Muscle layer of duodenum (tissue), 2 donors: ENCODE data around the gene BAIAP2.

Source experiments
- H3K27ac ChIP-seq: one replicate; pipeline ENCODE4 v1.7.0; 2013; ENCODE audit warnings: mild to moderate bottlenecking, low read length
- H3K27me3 ChIP-seq: one replicate; pipeline ENCODE4 v1.7.0; 2013; ENCODE audit warnings: low read depth, mild to moderate bottlenecking, control low read depth, low read length
- H3K36me3 ChIP-seq, 2 donors: one replicate each; pipeline ENCODE4 v1.7.0; 2013; ENCODE audit warnings: low read length in 2 of 2, control low read depth in 1 of 2, mild to moderate bottlenecking in 1 of 2; ENCODE audit not compliant: insufficient read depth in 2 of 2, control insufficient read depth in 1 of 2
- H3K4me1 ChIP-seq, 2 donors: one replicate each; pipeline ENCODE4 v1.7.0; 2013; ENCODE audit warnings: low read length in 2 of 2, mild to moderate bottlenecking in 2 of 2, control low read depth in 1 of 2, moderate library complexity in 1 of 2; ENCODE audit not compliant: insufficient read depth in 2 of 2, control insufficient read depth in 1 of 2
- H3K4me3 ChIP-seq, 2 donors: one replicate each; pipeline ENCODE4 v1.7.0; 2013; ENCODE audit warnings: low read length in 2 of 2, low read depth in 1 of 2, mild to moderate bottlenecking in 1 of 2
- H3K9me3 ChIP-seq, 2 donors: one replicate each; pipeline ENCODE4 v1.7.0; 2013; ENCODE audit warnings: low read length in 2 of 2, control low read depth in 1 of 2, mild to moderate bottlenecking in 1 of 2; ENCODE audit not compliant: control insufficient read depth in 1 of 2
- donor health status: healthy.

The BAIAP2 gene

DNA sequence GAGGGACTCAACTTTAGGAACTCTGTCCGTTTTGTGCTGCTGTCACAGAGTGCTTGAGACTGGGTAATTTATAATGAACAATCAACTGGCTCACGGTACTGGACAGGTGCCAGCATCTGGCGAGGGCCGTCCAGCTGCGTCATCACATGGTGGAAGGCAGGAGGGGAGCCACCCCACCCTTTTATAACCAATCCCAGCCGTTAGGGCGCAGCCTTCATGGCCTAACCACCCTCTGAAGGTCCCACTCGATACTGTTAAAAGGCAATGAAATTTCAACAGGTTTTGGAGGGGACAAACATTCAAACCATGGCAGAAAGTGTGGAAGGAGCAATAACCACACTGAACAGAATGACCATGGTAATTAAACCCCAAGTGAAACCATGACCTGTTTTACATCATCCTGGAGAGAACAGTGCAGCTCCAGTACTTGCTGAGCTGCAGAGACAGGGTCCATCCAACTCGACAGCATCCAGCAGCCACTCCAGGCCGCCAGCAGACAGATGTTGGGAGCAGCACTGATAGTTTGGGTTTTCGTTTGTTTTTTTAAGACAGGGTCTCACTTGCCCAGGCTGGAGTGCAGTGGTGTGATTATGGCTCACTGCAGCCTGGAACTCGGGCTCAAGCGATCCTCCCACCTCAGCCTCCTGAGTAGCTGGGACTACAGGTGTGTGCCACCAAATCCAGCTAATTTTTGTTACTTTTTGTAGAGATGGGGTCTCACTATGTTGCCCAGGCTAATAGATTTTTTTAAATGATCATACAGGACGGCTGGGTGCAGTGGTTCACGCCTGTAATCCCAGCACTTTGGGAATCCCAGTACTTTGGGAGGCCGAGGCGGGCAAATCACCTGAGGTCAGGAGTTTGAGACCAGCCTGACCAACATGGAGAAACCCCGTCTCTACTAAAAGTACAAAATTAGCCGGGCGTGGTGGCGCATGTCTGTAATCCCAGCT, 32.3 kb upstream of the BAIAP2 start:
- Histone ChIP-seq H3K4me1 (peaks cover 4 to 23% of the 10 kb centered on the region in 2 donors), H3K9me3 (no peaks in the 10 kb centered on the region), H3K27me3 (peaks cover 11% of the 10 kb centered on the region), H3K4me3 (no peak overlapping the region), H3K27ac (no peak overlapping the region), H3K36me3 (peaks cover 11 to 27% of the 10 kb centered on the region in 2 donors)

DNA sequence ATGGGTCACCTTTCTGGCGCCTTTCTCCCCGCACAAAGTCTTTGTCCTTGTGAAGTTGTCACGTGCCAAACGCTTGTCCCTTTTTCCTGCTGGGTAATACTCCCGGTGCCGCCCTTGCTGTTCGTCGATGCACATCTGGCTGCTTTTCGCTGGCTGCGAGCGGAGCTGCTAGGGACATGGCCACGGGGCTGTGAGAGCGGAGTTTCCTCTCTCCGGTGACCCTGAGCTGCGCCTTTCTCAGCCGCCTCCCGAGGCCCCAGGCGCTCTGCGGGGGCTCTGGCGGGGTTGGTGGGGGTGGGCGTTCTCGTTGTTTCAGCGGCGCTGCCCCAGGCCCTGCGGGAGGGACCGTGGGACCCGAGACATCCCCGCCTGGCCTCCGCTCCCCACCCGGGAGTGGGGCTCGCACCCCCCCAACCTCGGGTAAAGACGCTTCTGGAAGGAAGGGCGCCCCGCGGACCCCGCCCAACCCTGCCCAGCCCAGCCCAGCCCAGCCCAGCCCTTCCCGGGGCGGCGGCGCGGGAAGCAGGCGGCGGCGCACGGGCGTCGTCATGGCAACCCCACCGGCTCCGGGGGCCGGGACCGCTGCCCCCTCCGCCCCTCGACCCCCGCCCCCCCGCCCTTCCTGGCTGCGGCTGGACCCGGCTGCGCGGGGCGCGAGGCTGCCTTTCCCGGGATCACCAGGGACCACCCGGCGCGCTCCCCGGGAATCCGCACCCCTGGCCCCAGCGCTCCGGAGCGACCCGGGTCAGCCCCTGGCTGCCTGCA, 31.1 kb upstream of the BAIAP2 start:
- Histone ChIP-seq H3K9me3 (no peaks in the 10 kb centered on the region), H3K36me3 (peaks cover 2 to 15% of the 10 kb centered on the region in 2 donors), H3K27me3 (peaks cover 11% of the 10 kb centered on the region), H3K27ac (no peak overlapping the region), H3K4me3 (peak overlapping the region in 1 of 2 donors; percentile 38), H3K4me1 (peaks cover 4 to 23% of the 10 kb centered on the region in 2 donors)

DNA sequence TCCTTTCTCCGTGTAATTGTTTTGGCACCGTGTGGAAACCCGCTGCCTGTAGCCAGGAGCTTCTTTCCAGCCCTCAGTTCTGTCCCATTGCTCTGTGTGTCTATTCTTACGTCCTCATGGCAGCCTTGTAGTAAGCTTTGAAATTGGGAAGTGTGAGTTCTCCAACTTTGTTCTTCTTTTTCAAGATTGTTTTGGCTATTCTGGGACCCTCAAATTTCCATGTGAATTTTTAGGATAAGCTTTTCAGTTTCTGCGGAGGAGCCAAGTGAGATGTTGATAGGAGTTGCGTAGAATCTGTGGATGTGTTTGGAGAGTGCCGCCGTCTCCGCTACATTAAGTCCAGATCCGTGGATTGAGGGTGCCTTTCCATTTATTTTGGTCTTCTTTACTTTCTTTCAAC, 28.1 kb upstream of the BAIAP2 start:
- no peaks in the 10 kb centered on the region for H3K36me3 ChIP-seq
- peaks cover 4 to 23% of the 10 kb centered on the region in 2 donors for H3K4me1 ChIP-seq
- peaks cover 11% of the 10 kb centered on the region for H3K27me3 ChIP-seq
- peaks cover 0 to 6% of the 10 kb centered on the region in 2 donors for H3K9me3 ChIP-seq
- H3K27ac ChIP-seq: no peak overlapping the region
- H3K4me3 ChIP-seq: no peak overlapping the region

DNA sequence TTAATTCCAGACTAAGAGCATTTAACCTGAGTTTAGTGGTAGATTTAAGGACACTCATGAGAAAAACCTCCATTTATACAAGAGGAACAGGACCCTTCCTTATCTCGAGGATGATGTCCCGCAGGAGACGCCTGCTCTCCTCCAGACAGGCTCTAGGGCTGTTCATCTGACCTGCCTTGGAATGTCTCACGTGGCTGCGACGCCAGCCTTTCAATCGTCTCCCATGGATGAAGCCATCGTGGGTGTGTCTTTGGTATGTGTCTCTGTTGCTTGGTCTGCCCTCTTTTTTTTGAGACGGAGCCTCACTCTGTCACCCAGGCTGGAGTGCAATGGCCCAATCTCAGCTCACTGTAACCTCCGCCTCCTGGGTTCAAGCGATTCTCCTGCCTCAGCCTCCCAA, 26.8 kb upstream of the BAIAP2 start:
- Histone ChIP-seq H3K27me3 (peaks cover 4% of the 10 kb centered on the region), H3K9me3 (peaks cover 0 to 6% of the 10 kb centered on the region in 2 donors), H3K27ac (no peak overlapping the region), H3K4me1 (peaks cover 0 to 13% of the 10 kb centered on the region in 2 donors), H3K36me3 (no peaks in the 10 kb centered on the region), H3K4me3 (no peak overlapping the region)

DNA sequence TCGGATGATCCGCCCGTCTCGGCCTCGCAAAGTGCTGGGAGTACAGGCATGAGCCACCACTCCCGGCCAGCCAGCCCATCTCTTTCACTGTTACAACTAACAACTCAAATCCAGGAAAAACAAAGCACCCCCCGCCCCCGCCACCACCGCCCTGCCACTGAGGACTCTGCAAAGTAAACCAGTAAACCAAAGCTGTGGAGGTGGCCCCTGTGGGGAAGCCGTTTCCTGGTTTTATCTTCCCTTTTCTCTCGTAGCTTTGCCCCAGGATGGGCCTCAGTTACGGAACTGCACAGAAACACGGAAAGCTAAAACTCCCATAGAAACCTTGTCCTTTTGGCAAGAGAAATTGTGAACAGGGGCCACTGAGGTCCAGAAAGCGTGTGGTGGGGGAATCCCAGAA, 25.8 kb upstream of the BAIAP2 start:
- H3K4me3 ChIP-seq: no peak overlapping the region
- H3K9me3 ChIP-seq: peaks cover 0 to 6% of the 10 kb centered on the region in 2 donors
- no peaks in the 10 kb centered on the region for H3K36me3 ChIP-seq
- no peak overlapping the region for H3K27ac ChIP-seq
- H3K27me3 ChIP-seq: peaks cover 4% of the 10 kb centered on the region
- peaks cover 0 to 7% of the 10 kb centered on the region in 2 donors for H3K4me1 ChIP-seq

DNA sequence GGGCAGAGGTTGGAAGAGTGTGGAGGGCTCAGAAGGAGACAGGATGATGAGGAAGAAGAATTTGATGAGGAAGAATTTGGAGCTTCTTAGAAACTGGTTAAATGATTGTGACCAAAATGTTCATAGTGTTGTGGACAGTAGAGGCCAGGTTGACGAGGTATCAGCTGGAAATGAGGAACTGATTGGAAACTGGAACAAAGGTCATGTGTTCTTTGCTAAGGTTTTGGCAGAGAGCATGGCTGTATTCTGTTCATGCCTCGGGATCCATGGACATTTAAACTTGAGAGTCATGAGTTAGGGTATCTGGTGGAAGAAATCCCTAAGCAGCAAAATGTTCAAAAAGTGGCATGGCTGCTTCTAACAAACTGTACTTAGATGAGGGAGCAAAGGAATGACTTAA, 24.0 kb upstream of the BAIAP2 start:
- peaks cover 0 to 6% of the 10 kb centered on the region in 2 donors for H3K9me3 ChIP-seq
- no peaks in the 10 kb centered on the region for H3K27me3 ChIP-seq
- no peaks in the 10 kb centered on the region for H3K4me1 ChIP-seq

DNA sequence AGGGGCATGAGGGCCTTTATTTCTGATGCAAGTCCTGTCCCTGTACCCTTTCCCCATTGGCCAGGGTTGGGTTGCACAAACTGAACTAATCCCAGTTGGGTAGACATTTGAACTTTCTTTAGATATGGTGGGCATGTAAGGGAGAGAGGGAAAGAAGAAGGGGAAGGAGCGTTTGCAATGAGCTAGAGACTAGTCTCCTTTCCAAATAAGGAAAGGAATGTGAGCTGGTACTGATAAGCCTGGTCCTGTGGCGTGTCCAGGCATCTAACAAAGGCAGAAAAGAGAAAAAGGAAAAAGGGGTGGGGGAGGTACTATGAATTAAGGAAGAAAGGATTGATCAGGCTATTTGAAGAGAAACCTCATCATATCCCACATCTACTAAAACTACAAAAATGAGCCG, 23.0 kb upstream of the BAIAP2 start:
- Histone ChIP-seq H3K27ac (no peak overlapping the region), H3K4me3 (no peak overlapping the region), H3K27me3 (no peaks in the 10 kb centered on the region), H3K36me3 (no peaks in the 10 kb centered on the region), H3K4me1 (no peaks in the 10 kb centered on the region), H3K9me3 (peaks cover 0 to 6% of the 10 kb centered on the region in 2 donors)

More for the DNA sequence above, 24.0 kb upstream of the BAIAP2 start:
- no peaks in the 10 kb centered on the region for H3K36me3 ChIP-seq
- H3K27ac ChIP-seq: no peak overlapping the region
- no peak overlapping the region for H3K4me3 ChIP-seq

DNA sequence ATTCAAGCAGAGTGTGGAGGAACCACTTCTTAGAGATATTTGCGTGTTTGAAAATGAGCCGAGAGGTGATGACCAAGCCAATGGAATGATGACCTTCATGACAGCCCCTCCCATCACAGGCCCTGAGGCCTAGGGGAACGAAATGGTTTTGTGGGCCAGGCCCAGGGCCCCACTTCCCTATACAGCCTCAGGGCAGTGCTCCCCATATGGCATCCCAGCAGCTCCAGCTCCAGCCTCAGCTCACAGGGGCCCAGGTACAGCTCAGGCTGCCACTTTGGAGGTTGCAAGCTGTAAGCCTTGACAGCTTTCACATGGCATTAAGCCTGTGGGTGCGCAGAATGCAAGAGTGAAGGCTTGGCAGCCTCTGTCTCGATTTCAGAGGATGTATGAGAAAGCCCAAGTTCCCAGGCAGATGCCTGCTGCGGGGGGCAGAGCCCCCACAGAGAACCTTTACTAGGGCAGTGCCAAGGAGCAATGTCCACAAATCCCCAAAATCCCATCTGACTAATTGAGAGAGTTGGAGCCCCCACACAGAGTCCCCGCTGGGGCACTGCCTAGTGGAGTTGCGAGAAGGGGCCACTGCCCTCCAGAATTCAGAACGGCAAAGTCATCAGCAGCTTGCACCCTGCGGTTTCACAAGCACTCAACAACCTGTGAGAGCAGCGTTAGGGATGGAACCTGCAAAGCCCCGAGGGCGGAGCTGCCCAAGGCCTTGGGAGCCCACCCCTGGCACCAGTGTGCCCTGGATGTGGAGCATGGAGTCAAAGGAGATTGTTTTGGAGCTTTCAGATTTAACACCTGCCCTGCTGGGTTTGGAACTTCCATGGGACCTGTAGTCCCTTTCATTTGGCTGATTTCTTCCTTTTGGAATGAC, 22.1 kb upstream of the BAIAP2 start:
- Histone ChIP-seq H3K36me3 (no peaks in the 10 kb centered on the region), H3K27me3 (no peaks in the 10 kb centered on the region), H3K4me1 (peaks cover 2 to 4% of the 10 kb centered on the region in 2 donors), H3K9me3 (peaks cover 0 to 6% of the 10 kb centered on the region in 2 donors), H3K4me3 (no peak overlapping the region), H3K27ac (no peak overlapping the region)

DNA sequence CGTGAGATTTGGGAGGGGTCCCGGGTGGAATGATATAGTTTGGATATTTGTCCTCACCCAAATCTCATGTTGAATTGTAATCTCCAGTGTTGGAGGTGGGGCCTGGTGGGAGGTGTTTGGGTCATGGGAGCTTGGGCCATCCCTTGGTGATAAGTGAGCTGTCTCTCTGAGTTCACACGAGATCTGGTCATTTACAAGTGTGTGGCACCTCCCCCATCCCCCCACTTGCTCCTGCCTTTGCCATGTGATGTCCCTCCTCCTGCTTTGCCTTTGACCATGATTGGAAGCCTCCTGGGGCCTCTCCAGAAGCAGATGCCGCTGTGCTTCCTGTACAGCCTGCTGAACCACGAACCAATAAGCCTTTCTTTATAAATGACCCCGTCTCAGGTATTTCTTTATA, 21.3 kb upstream of the BAIAP2 start:
- Histone ChIP-seq H3K4me3 (no peak overlapping the region), H3K4me1 (peaks cover 4 to 6% of the 10 kb centered on the region in 2 donors), H3K27me3 (no peaks in the 10 kb centered on the region), H3K9me3 (peaks cover 0 to 6% of the 10 kb centered on the region in 2 donors), H3K27ac (no peak overlapping the region), H3K36me3 (no peaks in the 10 kb centered on the region)

DNA sequence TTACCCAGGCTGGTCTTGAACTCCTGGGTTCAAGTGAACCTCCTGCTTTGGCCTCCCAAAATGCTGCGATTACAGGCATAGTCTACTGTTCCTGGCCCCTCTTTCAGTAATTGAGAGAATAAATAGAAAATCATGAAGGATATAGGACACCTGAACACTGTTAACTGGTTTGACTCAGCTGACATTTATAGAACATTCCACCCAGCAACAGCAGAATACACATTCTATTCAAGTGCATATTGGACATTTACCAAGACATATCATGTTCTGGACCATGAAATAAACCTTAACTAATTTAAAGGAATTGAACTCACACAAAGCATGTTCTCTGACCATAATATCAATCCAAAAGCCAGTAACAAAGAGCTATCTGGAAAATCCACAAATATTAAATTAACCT, 19.8 kb upstream of the BAIAP2 start:
- no peak overlapping the region for H3K4me3 ChIP-seq
- H3K4me1 ChIP-seq: peaks cover 4 to 6% of the 10 kb centered on the region in 2 donors
- H3K9me3 ChIP-seq: peaks cover 0 to 6% of the 10 kb centered on the region in 2 donors
- no peaks in the 10 kb centered on the region for H3K36me3 ChIP-seq
- no peak overlapping the region for H3K27ac ChIP-seq
- H3K27me3 ChIP-seq: no peaks in the 10 kb centered on the region
